Ureter (tissue), 1 donor: ENCODE results near the gene FAM170B. TPM values are rescaled to one million over a fixed set of nuclear protein-coding genes. Genes with fewer than 3 reads are reported as not detected.

Experiments used
- total RNA-seq: library from RNA; stranded (reverse); gene quantifications from one replicate; pipeline ENCODE4 v1.2.4, GENCODE V29; 2023
- donor health status: DM: yes; HTN: yes; CAD: no.

Gene FAM170B
- total RNA-seq, 1 donor from 2014 or later: not detected

Other genes starting within 250 kb of the FAM170B start
- gene LRRC18, start 194.2 kb downstream of the FAM170B start, total RNA-seq: not detected
- gene VSTM4, start 18.5 kb downstream of the FAM170B start, total RNA-seq: 16.0 TPM
- 26.6 TPM for gene TMEM273, start 54.4 kb upstream of the FAM170B start, total RNA-seq
- 0.26 TPM for gene C10orf71, start 165.1 kb upstream of the FAM170B start, total RNA-seq